Esophagus squamous epithelium (tissue), 5 donors: Measurements from ENCODE around the gene BLOC1S1. TPM values are rescaled to one million over a fixed set of nuclear protein-coding genes. Genes with fewer than 3 reads are reported as not detected.
A peak's percentile ranks its signal among the peaks of the same experiment; 100 is the strongest.

ENCODE experiments used
- DNase-seq: peaks from one replicate; lab custom pipeline; 2025; lab: John Stamatoyannopoulos, UW
- H3K27ac ChIP-seq, 4 donors: fragments of 200-600 bp; sonication (generic); one replicate each; pipeline ENCODE4 v1.5.1; 2016 to 2019; ENCODE audit warnings: mild to moderate bottlenecking in 1 of 4
- H3K27me3 ChIP-seq, 4 donors: fragments of 200-600 bp; sonication (generic); 1 replicate in 3 of 4; 2 replicates in 1 of 4; pipeline versions ENCODE4 v1.5.1 to v1.6.0; 2017 to 2021; ENCODE audit warnings: antibody characterized with exemption in 1 of 4
- H3K36me3 ChIP-seq, 3 donors: fragments of 200-600 bp; sonication (generic); one replicate each; pipeline ENCODE4 v1.5.1; 2016 to 2019
- H3K4me1 ChIP-seq, 3 donors: fragments of 200-600 bp; sonication (generic); one replicate each; pipeline ENCODE4 v1.5.1; 2017 to 2019
- H3K4me3 ChIP-seq, 4 donors: fragments of 200-600 bp; sonication (generic); 1 replicate in 3 of 4; 2 replicates in 1 of 4; pipeline ENCODE4 v1.5.1; 2016 to 2019; ENCODE audit warnings: mild to moderate bottlenecking in 2 of 4, moderate library complexity in 1 of 4
- H3K9me3 ChIP-seq, 3 donors: fragments of 200-600 bp; sonication (generic); one replicate each; pipeline ENCODE4 v1.5.1; 2016 to 2019
- POLR2A ChIP-seq, 4 donors: fragments of 450-650 bp; IDR thresholded peaks; one replicate each; pipeline ENCODE4 v1.6.1; 2017; ENCODE audit warnings: antibody characterized with exemption in 4 of 4, mild to moderate bottlenecking in 4 of 4, moderate library complexity in 3 of 4
- WGBS, 2 donors: methylation state at CpG; one replicate each; pipeline ENCODE4 v1.1.5; 2018; 5-methylcytosine and 5-hydroxymethylcytosine counted together
- intact Hi-C: fragments of 100-400 bp; cut with DNase I; formaldehyde crosslinking; loops from one replicate; pipeline ENCODE4 v1.15.0; 2022
- total RNA-seq, 4 donors: library from RNA; depleted of rRNA; stranded (reverse); fragments of >200 nt; gene quantifications; one replicate each; pipeline ENCODE4 v1.1.0, GENCODE V29; 2016
- TF ChIP-seq, protein P1 (sequence below), 6 experiments: fragments of 450-650 bp in 4 of 6; fragments of 200-600 bp in 2 of 6; sonication (generic) in 2 of 6; IDR thresholded peaks; one replicate each; pipeline ENCODE4 v1.5.1; 2016 to 2019; ENCODE audit warnings: antibody characterized with exemption in 6 of 6, mild to moderate bottlenecking in 4 of 6, moderate library complexity in 4 of 6
- donor health status: DM: yes; HTN: yes; CAD: no.

The BLOC1S1 gene
- total RNA-seq, 4 donors from 2014 or later = 117 to 211 (median 178) TPM

DNA sequence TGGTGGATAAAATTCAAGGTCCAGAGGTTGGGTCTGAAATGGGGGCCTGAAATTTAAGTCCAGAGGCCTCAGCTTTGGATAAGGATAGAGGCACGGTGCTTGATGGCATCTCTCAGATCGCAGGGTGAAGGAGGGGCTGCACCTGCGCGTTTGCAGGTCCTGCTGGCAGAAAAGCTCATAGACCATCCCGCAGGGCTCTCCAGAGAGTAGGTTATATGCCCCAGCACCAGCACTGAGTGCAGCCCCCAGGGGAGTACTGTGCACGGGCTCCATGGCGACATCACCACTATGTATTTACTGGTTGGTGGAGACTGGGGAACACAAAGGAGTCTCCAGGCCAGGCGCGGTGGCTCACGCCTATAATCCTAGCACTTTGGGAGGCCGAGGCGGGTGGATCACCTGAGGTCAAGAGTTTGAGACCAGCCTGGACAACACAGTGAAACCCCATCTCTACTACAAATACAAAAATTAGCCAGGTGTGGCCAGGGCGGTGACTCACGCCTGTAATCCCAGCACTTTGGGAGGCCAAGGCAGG, 17.2 kb downstream of the BLOC1S1 start:
- no peak for DNase-seq
- TF ChIP-seq, protein P1, sequence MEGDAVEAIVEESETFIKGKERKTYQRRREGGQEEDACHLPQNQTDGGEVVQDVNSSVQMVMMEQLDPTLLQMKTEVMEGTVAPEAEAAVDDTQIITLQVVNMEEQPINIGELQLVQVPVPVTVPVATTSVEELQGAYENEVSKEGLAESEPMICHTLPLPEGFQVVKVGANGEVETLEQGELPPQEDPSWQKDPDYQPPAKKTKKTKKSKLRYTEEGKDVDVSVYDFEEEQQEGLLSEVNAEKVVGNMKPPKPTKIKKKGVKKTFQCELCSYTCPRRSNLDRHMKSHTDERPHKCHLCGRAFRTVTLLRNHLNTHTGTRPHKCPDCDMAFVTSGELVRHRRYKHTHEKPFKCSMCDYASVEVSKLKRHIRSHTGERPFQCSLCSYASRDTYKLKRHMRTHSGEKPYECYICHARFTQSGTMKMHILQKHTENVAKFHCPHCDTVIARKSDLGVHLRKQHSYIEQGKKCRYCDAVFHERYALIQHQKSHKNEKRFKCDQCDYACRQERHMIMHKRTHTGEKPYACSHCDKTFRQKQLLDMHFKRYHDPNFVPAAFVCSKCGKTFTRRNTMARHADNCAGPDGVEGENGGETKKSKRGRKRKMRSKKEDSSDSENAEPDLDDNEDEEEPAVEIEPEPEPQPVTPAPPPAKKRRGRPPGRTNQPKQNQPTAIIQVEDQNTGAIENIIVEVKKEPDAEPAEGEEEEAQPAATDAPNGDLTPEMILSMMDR (IDR thresholded peaks at IDR 0.05) = no peak
- TF ChIP-seq POLR2A (IDR thresholded peaks at IDR 0.05) = no peak
- 83 to 87% methylated on average over 4 to 11 of the region's 14 CpGs for WGBS, 2 donors

DNA sequence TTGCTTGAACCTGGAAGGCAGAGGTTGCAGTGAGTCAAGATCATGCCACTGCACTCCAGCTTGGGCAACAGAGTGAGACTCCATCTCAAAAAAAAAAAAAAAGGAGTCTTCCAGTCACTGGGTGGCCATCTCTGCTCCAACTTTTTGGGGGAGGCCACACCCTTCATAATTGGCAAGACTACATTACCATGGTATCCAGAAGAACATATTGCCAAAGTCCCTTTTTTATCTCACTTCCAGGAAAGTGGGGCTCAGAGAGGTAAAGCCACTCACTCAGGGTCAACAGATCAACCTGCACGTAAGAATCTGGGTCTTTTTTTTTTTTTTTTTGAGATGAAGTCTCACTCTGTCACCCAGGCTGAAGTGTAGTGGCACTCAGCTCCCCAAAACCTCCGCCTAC, 18.0 kb downstream of the BLOC1S1 start:
- H3K4me3 ChIP-seq = no peak overlapping the region
- H3K27ac ChIP-seq = no peak overlapping the region
- H3K4me1 ChIP-seq = peaks cover 22 to 67% (median 28%) of the 10 kb centered on the region in 3 donors
- intact Hi-C loops = no loop called here
- TF ChIP-seq POLR2A (IDR thresholded peaks at IDR 0.05) = no peak
- no peaks in the 10 kb centered on the region for H3K27me3 ChIP-seq
- H3K36me3 ChIP-seq = no peaks in the 10 kb centered on the region
- DNase-seq = no peak
- whole genome bisulfite sequencing, 2 donors = 82% methylated on average over 2 of the region's 2 CpGs
- H3K9me3 ChIP-seq = no peaks in the 10 kb centered on the region

More for the DNA sequence above, 17.2 kb downstream of the BLOC1S1 start:
- H3K27me3 ChIP-seq = no peaks in the 10 kb centered on the region
- H3K4me1 ChIP-seq = peaks cover 19 to 61% (median 23%) of the 10 kb centered on the region in 3 donors
- intact Hi-C loops = no loop called here
- H3K4me3 ChIP-seq = no peak overlapping the region
- no peaks in the 10 kb centered on the region for H3K36me3 ChIP-seq
- no peaks in the 10 kb centered on the region for H3K9me3 ChIP-seq
- H3K27ac ChIP-seq = no peak overlapping the region

DNA sequence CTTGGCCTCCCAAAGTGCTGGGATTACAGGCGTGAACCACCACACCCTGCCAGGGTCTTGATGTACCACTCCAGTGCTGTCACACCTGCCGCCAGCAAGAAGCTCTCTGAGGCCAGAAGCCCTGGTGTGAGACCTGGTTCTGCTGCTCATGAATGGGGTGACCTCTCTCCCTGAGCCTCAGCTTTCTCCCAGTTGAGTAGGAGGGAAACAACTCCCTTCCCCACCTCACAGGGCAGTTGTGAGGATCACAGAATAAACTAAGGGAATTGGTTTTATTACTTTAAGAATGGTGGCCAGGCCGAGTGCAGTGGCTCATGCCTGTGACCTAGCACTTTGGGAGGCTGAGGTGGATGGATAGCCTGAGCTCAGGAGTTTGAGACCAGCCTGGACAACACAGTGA, 18.7 kb downstream of the BLOC1S1 start:
- intact Hi-C loops = no loop called here
- no peak for TF ChIP-seq POLR2A (IDR thresholded peaks at IDR 0.05)
- H3K4me1 ChIP-seq = peaks cover 22 to 63% (median 28%) of the 10 kb centered on the region in 3 donors
- no peak overlapping the region for H3K27ac ChIP-seq
- H3K9me3 ChIP-seq = no peaks in the 10 kb centered on the region
- no peak overlapping the region for H3K4me3 ChIP-seq
- DNase-seq = no peak
- 90% methylated on average over 2 of the region's 3 CpGs; no CpG with 5 or more reads in 1 of the 2 donors for WGBS, 2 donors
- no peaks in the 10 kb centered on the region for H3K36me3 ChIP-seq
- H3K27me3 ChIP-seq = no peaks in the 10 kb centered on the region

DNA sequence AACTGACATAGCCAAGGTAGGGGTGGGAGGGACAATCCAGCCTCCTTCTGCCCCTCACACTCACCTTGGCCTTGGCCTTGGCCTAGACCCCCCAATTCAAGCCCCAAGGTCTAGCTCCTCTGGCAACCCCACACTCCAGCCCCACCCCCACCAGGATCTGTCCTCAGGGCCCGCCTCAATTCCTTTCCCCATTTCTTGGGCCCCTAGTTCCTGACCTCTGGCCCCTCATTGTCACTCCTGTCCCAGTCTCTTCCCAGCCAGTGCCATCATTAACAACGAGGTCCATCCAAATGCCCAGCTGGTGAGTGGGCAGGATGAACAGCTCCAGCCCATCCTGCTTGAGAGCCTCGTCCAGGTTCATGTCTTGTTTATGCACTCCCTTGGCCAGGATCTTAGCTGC, 20.2 kb downstream of the BLOC1S1 start:
- no peaks in the 10 kb centered on the region for H3K27me3 ChIP-seq
- no peak overlapping the region for H3K4me3 ChIP-seq
- H3K27ac ChIP-seq = no peak overlapping the region
- no peaks in the 10 kb centered on the region for H3K9me3 ChIP-seq
- no peak for TF ChIP-seq POLR2A (IDR thresholded peaks at IDR 0.05)
- TF ChIP-seq, protein P1 (IDR thresholded peaks at IDR 0.05) = no peak
- no peaks in the 10 kb centered on the region for H3K36me3 ChIP-seq
- intact Hi-C loops = no loop called here
- DNase-seq = no peak
- H3K4me1 ChIP-seq = peaks cover 15 to 48% (median 18%) of the 10 kb centered on the region in 3 donors
- WGBS, 2 donors = 50 to 58% methylated on average over 2 to 3 of the region's 3 CpGs

DNA sequence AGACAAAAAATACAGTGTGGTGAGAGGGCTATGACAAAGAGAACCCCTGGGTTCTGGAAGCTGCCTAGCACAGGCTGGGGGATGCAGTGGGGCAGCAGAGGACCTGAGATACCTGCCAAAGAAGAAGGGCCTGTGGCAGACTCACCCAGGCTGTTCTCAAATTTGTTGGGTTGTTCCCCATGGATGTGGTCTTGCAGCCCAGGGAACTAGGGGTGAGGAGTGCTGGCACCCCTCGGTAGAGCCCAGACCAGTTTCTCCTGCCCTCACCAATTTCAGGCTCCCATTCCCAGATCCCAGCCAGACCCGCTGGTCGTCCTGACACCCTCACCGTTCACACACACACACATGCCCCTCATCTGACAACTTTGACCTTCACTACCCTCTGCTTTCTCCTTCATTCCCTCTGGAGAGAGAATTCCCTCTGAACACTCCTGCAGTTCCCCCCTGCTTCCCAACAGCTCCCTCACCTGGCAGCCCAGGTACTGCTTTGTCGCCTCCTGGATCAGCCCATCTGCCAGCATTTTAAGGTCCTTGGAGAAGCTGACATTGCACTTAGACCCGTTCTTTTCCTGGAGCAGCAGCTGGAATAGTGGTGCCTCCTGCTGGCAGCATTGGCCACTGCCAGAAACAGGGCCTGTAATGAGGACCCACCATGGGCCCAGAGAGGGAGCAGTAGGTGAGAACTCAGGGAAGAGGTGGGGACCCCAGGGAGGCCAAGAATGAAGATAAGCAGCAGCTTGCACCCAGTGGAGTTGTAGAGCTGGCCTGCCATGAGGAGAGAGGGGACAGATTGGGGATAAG, 21.1 kb downstream of the BLOC1S1 start:
- H3K9me3 ChIP-seq = no peaks in the 10 kb centered on the region
- H3K4me1 ChIP-seq = peaks cover 15 to 41% (median 18%) of the 10 kb centered on the region in 3 donors
- H3K36me3 ChIP-seq = no peaks in the 10 kb centered on the region
- TF ChIP-seq, protein P1 (IDR thresholded peaks at IDR 0.05) = peak; percentile 56 to 87 (median 80)
- no peak for TF ChIP-seq POLR2A (IDR thresholded peaks at IDR 0.05)
- DNase-seq = no peak
- intact Hi-C loops = no loop called here
- 30 to 39% methylated on average over 5 of the region's 6 CpGs for WGBS, 2 donors
- peak overlapping the region in 3 of 4 donors; percentile 78 to 85 (median 84) for H3K27ac ChIP-seq
- H3K4me3 ChIP-seq = no peak overlapping the region
- H3K27me3 ChIP-seq = peaks cover 0 to 2% (median 0%) of the 10 kb centered on the region in 4 donors

DNA sequence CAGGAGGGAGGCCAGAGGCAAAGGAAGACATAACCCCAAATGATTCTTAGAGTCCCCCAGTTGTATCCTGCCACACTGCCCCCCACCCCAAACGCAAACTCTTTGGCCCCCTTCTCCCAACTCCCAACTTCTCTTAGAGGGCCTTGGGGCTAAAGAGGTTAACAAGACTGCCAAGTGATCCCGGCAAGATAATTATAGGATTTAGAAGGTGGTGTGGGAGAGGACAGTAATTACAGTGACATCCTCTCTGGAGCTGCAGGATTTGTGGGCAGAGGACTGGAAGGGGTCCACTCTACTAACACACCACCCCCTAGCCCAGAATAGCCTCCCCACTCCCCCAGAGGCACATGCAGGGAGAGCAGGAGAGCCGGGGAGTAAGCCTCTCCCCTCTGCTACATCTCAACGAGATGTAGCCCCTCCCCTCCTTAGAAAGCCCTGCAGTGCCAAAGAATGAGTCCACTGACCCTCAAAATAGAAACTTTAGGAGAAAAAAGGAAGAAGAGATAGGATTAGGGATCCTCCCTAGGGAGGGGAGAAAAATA, 21.8 kb downstream of the BLOC1S1 start:
- peak overlapping the region in 2 of 4 donors; percentile 57 to 66 for H3K4me3 ChIP-seq
- no peaks in the 10 kb centered on the region for H3K9me3 ChIP-seq
- H3K36me3 ChIP-seq = no peaks in the 10 kb centered on the region
- no peak for TF ChIP-seq POLR2A (IDR thresholded peaks at IDR 0.05)
- TF ChIP-seq, protein P1 (IDR thresholded peaks at IDR 0.05) = no peak
- H3K27me3 ChIP-seq = peaks cover 0 to 3% (median 0%) of the 10 kb centered on the region in 4 donors
- intact Hi-C loops = no loop called here
- 0 to 17% methylated on average over 3 to 4 of the region's 4 CpGs for WGBS, 2 donors
- peak overlapping the region; percentile 63 to 85 (median 81) for H3K27ac ChIP-seq
- peaks cover 15 to 43% (median 23%) of the 10 kb centered on the region in 3 donors for H3K4me1 ChIP-seq
- DNase-seq = no peak
